Stimulated activated CD4-positive, alpha-beta T cell treated with anti-CD3 and anti-CD28 coated beads, Interleukin-1b, Interleukin-23, amount 100 ng/mL, for 4 hours (primary cell): Measurements from ENCODE around the gene MARK3.

Experiments
- DNase-seq, 2 donors: peaks; one replicate each; pipeline ENCODE4 v3.0.0-alpha.2; 2020; ENCODE audit warnings: low read depth in 2 of 2

MARK3 gene

DNA sequence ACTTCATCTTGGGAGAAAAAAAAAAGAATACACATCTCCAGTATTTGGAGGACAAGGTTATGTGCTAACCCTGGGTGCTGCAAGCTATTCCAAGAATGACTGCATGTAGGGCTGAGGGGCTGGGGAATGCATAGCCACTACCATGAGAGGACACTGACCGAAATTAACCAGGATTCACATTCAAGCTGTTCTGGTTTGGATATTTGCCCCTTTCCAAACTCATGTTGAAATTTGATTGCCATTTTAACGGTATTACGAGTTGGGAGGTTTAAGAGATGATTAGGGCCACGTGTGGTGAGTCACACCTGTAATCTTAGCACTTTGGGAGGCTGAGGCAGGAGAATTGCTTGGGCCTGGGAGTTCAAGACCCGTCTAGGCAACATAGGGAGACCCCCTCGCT is 18.5 kb upstream of the MARK3 start:
- DNase-seq, result no peak

DNA sequence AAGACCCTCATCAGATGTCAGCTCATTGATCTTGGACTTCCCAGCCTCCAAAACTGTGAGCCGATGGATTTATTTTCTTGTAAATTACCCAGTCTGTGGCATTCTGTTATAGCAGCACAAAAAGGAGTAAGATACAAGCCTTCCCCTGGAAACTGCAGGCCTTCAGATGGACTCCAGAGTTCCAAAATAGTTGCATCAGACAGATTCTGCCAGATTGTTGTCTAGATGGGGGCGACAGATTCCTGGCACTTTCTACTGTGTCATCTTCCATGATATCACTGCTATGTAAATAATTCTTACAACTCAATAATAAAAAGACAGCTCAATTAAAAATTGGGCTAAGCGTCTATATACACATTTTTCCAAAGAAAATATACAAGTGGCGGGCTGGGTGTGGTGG is 17.2 kb upstream of the MARK3 start:
- DNase-seq, result no peak

DNA sequence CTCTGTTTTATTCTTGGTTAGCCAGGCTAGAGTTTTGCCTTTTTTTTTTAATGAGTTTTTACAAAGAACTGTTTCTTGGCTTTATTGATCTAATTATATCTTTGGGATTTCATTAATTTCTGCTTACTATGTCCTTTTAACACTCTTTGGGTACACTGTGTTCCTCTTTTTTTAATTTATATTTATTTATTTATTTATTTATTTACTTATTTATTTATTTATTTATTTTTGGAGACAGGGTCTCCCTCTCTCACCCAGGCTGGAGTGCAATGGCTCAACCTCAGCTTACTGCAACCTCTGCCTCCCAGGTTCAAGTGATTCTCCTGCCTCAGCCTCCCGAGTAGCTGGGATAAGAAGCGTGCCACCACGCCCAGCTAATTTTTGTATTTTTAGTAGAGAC is 15.1 kb upstream of the MARK3 start:
- no peak for DNase-seq

DNA sequence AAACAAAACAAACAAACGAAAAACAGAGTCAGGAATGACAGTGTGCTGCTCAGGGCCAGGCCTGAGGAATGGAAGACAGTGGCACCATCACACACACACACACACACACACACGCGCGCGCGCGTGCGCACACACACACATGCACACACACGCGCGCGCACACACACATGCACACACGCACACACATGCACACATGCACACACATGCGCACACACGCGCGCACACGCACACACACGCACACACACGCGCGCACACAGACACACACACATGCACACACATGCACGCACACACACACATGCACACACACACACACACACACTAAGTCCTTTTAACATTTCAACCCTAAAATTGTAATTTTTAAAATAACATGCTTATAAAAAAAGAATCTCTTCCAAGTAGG is 13.2 kb upstream of the MARK3 start:
- no peak for DNase-seq

DNA sequence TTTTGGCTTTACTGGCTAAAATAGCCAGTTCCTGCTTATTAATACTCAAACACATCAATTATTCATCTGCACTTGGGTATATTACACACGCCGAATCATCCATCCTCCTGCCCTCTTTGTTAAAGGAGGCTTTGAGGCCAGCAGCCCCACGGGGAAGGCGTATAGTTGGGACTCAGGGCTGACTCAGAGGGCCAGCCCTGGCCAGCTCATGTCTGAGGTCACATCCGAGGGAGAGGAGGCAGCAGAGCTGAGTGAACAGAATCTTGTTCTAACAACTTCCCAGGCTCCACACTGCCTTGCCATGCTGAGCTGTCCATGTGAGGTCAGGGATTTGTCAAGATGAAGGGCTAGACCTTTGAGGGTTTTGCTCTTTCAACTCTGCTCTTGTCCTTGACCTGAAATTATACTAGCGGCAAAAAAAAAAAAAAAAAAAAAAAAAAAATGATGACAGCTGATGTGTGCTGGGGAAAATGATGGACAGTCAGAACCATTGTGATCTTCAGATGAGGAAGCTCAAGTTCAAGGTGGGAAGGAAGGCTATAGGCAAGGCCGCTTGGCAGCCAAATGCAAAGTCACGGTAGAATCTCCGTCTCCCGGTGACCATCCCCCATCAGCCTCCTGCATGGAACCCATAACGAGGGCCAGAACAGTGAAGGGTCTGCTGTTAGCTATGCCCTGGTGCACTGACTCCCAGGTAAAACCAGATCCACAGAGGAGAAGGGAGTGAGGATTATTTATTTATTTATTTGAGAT is 12.5 kb upstream of the MARK3 start:
- no peak for DNase-seq

DNA sequence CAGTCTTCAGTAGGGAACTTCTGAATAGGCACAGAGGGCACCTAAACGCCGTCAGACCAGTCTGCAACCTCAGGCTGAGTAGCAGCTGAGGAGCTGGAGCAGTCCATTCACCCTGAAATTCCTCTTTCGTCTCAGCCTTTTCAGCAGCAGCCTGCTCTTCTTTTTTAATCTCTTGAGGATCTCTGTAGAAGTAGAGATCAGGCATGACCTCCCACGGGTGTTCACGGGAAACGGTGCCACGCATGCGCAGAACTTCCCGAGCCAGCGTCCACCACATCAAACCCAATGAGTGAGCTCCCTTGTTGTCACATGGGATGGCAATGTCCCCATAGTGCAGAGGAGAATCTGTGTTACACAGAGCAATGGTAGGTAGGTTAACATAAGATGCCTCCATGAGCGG is 11.1 kb upstream of the MARK3 start:
- DNase-seq, result no peak

DNA sequence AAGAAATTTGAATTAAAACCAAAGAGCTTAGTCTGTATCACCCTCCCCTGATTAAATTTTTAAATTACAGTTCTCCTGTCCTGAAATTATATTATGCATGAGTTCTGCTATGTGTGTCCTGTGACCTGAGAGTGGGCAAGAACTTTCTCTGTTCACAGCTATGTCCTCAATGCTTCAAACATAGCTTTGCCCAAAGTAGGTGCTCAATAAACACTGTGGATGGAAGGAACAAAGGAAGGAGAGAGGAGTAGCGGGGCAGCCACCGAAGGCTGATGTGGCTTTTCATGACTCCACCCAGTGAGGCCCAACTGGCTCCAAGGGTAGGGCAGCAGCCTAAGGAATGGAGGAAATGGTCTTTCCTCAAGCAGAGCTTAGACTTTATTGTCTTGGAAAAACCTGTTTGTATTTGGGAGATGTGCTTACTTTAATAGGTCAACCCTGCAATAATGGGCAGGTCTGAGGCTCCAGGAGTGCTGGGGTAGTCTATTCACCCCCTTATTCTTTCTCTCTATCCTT is 7.6 kb upstream of the MARK3 start:
- DNase-seq, result no peak

DNA sequence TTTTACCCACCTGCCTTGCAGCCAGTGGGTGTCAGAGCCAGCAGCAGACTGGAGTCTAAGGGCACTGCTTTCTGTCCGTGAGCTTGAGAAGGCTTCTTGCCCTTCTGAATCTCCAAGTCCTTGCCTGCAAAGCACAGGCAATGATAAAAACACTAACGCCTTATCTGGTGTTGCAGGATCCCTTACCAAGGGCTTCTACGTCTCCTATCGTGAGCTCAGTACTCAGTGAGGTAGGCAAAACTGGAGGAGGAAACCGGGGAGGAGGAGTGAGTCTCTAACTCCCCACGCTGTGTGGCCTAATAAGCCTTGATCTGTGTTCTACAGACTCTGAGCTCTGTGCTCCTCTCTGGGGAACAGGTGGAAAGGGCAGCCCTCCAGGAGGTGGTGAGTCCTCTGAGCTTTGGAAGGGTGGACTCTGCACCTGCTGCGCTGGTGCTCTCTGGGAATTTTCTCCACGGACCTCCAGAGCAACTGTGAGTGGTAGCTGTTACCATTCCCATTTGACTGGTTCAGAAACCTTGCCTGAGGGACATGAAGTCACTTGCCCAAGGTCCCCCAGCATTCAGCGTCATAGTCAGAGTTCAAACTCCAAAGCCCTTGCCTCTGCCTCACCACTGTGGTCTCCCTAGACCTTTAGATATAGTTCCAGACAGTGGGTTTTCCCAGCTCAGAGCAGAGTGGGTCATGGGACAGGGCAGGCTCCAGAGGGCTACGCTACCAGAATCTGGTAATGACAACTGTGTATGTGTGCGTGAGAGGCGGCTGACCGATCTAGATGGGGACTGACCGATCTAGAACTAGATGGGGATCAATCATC is 7.0 kb upstream of the MARK3 start:
- DNase-seq, result no peak

DNA sequence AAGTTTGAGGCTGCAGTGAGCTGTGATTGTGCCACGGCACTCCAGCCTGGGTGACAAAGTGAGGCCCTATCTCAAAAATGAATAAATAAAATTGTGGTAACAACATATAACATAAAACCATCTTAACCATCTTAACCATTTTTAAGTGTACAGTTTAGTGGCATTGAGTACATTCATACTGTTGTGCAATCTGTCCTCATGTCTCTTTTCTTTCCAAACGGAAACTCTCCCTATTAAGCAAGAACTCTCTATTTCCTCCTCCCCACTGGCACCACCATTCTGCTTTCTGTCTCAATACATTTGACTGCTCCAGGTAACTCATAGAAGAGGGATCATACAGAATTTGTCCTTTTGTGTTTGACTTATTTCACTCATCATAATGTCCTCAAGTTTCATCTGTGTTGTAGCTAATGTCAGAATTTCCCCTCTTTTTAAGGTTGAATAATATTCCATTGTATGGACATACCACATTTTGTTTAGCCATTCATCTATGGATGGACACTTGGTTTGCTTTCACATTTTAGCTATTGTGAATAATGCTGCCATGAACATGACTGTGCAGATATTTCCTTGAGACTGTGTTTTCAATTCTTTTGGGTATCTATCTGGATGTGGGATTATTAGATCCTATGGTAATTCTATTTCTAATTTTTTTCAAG is 4.4 kb upstream of the MARK3 start:
- no peak for DNase-seq

DNA sequence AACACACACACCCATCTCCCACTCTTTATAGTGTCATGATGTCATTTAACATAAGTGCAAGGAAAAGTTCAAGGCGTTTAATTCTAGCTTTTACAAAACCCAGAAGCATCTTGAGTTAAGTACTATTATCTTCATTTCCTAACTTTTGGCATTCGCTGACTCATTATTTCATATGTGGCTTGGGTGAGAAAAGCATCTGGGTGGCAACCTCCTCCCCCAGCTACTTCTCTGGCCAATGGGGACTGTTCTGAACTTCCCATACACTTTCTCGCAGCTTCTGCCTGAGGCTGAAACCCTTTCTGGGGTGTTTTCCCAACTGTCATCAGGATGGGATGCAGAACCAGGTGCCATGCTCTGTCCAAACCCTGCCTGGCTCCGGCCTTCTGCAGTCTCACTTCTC is 2.8 kb upstream of the MARK3 start:
- DNase-seq, result no peak

DNA sequence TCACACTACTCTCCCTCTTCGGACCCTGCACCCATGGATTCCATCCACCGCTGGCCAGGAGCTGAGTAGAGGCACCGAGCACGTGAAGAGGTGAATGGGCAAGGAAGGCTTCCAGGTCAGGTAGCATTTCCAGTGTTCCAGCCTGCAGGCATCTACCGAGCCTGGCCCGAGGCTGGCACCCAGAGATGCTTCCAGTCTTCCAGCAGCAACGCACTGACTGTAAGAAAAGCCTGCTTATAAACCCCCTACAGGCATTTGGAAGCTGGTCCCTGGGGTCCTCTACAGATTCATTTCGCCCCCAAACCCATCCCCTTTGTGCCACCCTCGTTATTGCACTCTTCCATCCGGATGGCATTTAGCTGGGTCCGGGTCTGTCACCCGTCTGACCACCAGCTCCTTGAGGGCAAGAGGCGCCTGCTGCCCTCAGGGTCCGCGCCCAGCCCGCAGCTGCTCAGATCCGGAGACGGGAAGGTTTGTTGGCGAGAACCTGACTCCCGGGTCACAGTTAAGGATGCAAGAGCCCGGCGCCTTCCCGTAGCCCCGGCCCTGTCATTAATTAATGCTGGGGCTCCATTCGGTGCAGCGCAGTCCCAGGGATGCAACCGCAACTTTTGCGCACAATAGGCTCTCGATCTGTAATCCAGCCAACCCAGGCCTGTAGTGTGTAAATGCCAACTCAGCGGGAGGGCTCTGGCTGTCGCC is 614 bp upstream of the MARK3 start:
- no peak for DNase-seq

DNA sequence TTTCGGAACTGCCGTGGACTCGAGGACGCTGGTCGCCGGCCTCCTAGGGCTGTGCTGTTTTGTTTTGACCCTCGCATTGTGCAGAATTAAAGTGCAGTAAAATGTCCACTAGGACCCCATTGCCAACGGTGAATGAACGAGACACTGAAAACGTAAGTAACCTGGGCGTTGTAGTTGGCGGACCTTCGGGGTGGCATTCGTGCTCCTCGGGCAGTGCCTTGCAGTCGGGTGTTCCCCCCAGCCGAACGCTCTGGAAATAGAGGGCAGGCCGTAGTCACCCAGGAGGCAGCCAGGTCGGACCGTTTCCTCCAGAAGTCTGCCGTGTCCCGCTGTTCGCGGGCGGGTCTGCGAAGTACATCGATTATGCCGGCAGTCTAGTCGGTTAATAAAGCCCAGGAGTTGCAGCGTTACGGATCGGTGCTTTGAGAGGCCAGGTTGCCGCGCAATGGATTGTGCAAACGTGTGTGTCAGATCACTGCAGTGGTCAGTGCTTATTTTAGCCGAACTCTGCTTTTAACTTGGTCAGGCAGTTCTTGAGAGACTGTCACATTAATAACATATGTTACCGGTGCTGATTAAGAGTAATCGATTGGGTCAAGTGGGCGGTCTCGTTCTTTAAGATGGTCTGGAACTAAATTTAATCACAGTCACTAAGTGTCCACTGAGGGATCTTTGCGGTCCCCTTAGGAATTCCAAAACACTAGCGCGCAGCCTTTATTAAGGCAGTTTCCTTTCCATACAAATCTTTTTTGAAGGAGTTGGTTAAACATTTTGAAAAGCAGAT is 906 bp downstream of the MARK3 start:
- DNase-seq, result peak in 1 of 2 donors; percentile 2

DNA sequence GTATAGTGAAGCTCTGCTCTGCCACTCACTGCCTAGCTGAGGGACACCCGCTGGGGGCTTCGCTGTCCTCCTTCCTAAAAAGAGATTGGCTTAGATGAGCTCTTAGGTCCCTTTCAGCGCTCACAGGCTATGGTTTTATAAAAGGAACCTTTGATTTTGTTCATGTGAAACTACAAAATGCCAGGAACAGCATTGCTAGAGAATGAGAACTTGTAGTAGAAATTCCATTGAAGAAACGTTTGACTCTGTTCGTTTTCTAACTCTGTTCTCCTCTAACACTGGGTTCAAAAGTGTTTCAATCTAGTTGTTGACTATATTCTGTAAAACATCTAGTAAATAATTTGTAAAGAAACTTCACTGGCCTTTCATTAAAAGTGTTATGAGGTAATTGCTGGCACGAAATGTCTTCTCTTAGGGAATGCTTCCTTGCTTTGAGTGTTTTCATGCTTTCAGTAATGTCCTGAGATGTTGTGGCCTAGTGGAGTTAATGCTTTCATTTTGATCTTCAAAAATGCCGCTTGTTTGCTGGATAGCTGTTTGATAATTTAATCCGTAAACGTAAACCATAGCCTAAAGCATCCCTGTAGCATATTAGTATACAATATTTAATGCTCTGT is 1.6 kb downstream of the MARK3 start:
- DNase-seq, result no peak

DNA sequence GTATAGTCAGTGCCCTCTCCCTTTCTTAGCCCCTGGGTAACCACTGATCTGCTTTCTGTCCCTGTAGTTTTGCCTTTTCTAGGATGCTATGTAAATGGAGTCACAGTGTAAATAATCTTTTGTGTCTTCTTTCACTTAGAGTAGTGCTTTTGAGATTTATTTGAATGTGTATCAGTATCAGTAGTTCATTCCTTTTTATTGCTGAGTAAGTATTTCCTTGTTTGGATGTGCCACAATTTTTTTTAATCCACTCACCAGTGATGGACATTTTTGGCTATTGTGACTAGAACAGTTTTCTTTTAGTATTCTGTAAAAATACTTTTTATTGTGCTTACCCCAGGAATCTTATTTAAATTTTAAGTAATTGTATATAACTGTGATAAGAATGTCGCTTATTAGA is 3.4 kb downstream of the MARK3 start:
- no peak for DNase-seq

DNA sequence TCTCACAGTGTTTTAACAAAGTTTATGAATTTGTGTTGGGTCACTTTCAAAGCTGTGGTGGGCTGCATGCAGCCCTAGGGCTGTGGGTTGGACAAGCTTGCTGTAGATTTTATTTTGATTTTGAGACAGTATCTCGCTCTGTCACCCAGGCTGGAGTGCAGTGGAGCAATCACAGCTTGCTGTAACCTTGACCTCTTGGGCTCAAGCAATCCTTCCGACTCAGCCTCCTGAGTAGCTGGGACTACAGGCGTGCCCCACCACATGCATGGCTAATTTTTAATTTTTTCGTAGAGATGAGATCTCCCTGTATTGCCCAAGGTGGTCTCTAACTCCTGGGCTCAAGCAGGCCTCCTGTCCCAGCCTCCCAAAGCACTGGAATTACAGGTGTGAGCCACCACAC is 5.4 kb downstream of the MARK3 start:
- DNase-seq, result no peak

DNA sequence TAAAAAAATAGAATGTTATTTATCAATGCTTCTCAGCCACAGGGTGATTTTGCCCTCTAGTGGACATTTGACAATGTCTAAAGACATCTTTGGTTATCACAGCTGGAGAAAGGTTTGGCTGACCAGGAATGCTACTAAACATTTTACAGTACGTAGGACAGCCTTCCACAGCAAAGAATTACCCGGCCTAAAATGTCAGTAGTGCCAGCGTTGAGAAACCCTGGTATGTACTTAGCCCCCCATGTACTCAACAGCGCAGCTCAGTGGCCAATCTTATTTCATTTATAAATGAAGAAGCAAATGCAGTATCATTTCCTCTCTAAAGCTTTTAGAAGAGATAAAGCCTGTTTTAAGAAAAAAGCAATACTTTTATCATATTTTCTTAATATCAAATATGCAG is 5.8 kb downstream of the MARK3 start:
- peak in 1 of 2 donors; percentile 4 for DNase-seq

DNA sequence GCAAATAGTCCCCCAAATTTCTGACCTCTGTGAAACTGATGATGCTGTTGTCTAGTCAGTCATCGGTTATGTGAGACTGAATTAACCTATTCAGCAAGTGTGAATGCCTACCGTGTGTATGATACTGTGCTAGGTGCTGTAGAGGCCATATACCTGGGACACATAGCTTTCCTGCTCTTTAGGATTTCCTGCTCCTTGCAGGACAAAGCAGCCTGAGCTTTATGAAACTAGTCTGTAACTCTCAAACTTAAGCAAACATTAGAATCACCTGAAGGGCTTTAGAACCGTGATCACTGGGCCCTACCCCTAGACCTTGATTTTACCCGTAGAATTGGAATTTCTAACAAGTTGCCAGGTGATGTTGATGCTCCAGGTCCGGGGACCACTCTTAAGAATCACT is 6.9 kb downstream of the MARK3 start:
- DNase-seq, result no peak

DNA sequence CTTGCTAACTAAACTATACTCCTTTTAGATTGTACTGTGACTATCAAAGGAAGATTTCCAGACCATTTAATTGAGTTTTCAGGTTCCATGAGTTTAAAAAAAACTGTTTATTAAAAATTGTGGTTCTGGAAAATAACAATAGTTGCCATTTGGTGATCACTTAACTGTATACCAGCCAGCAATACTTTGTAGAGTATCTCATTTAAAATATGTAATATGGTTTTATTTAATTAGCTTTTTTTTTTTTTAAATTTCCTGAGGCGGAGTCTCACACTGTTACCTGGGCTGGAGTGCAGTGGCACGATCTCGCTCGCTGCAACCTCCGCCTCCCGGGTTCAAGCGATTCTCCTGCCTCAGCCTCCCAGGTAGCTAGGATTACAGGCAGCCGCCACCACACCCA is 7.4 kb downstream of the MARK3 start:
- no peak for DNase-seq

DNA sequence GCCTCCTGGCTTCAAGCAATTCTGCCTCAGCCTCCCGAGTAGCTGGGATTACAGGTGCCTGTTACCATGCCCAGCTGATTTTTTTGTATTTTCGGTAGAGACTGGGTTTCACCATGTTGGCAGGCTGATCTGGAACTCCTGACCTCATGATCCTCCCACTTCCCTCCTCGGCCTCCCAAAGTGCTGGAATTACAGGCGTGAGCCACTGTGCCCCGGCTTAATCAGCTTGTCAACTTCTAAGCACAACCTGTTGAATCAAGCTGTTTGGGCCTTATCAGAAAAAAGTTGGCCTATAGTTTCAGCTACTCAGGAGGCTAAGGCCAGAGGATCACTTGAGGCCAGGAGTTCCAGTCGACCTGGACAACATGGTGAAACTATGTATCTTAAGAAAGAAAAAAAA is 7.9 kb downstream of the MARK3 start:
- DNase-seq, result no peak

DNA sequence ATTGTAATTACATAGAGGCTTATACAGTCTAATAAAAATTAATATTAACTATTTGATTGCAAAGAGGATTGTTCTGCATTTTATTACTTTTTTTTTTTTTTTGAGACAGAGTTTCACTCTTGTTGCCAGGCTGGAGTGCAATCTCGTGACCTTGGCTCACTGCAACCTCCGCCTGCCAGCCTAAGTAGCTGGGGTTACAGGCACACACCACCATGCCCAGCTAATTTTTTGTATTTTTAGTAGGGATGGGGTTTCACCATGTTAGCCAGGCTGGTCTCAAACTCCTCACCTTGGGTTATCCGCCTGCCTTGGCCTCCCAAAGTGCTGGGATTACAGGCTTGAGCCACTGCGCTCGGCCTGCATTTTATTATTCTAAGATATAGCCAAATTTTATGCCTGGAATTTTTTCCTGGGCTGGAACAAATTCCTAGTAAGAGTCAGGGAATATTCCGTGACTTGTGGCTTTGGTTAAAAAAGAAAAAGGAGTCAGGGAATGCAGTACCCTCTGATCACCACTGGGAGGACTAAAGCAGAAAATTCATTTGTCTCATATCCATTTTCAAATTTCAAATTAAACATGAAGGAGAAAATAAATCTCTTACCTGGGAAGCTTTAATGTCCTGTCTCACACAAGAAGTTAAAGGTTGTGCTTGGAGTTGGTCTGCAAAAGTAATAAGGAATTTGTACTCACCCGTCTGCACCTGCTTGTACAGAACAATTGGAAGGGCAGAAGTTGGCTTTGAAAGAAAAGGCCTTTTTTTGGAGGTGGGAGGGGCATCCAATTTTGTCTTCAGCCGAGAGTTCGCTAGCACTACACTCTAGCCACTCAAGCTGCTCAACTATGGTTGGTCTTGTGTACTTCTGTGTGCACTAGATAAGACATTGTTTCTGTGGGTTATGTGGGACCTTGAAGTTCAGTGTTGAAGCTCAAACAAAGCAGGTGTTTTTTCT is 8.7 kb downstream of the MARK3 start:
- DNase-seq, result no peak
